Measurements from ENCODE around the gene EPHA3.

Gene EPHA3

DNA sequence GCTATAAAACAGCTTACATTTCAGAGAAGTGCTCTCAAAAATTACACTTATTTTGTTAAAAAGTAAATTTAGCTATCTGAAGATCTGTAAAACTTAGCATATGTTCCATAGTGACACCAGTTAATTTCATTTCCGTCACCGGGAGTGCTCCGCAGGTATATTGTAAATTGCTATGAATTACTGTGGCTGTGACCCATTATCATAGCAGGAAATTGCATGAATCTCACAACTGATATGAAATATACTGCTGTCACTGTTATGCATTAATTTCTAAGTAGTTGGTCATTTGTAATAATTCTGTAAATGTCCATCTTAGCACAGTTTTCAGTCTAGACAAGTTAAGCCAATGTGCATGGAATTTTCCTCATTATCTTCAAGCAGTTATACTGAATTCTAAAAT lies 91.2 kb downstream of the EPHA3 start:
- H3K9me3 ChIP-seq (ENCODE audit: low read length) = no peaks in the 10 kb centered on the region
- no peak overlapping the region for H3K4me2 ChIP-seq (ENCODE audit: low read length)
- no peak overlapping the region for H2AFZ ChIP-seq (ENCODE audit: low read length)
- H4K20me1 ChIP-seq (ENCODE audit: insufficient read depth, low read length) = no peaks in the 10 kb centered on the region
- no peak overlapping the region for H3K4me3 ChIP-seq (ENCODE audit: low read depth, low read length, poor library complexity, severe bottlenecking)
- TF ChIP-seq, protein P1, sequence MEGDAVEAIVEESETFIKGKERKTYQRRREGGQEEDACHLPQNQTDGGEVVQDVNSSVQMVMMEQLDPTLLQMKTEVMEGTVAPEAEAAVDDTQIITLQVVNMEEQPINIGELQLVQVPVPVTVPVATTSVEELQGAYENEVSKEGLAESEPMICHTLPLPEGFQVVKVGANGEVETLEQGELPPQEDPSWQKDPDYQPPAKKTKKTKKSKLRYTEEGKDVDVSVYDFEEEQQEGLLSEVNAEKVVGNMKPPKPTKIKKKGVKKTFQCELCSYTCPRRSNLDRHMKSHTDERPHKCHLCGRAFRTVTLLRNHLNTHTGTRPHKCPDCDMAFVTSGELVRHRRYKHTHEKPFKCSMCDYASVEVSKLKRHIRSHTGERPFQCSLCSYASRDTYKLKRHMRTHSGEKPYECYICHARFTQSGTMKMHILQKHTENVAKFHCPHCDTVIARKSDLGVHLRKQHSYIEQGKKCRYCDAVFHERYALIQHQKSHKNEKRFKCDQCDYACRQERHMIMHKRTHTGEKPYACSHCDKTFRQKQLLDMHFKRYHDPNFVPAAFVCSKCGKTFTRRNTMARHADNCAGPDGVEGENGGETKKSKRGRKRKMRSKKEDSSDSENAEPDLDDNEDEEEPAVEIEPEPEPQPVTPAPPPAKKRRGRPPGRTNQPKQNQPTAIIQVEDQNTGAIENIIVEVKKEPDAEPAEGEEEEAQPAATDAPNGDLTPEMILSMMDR (IDR thresholded peaks at IDR 0.05; ENCODE audit: low read length) = no peak
- TF ChIP-seq EZH2 (IDR thresholded peaks at IDR 0.05; ENCODE audit: borderline replicate concordance, low read length) = no peak
- H3K27me3 ChIP-seq (ENCODE audit: insufficient read depth, low read length) = no peaks in the 10 kb centered on the region
- no peaks in the 10 kb centered on the region for H3K79me2 ChIP-seq (ENCODE audit: insufficient read depth, low read length)
- H3F3A ChIP-seq (ENCODE audit: insufficient read depth, low read length) = no peaks in the 10 kb centered on the region
- no peak overlapping the region for H3K9ac ChIP-seq (ENCODE audit: low read length)
- no peaks in the 10 kb centered on the region for H3K36me3 ChIP-seq (ENCODE audit: insufficient read depth, low read length)
- H3K9me2 ChIP-seq (ENCODE audit: low read depth, low read length) = no peaks in the 10 kb centered on the region
- H3K4me1 ChIP-seq (ENCODE audit: insufficient read depth, low read length, severe bottlenecking) = no peaks in the 10 kb centered on the region
- H3K27ac ChIP-seq (ENCODE audit: low read depth, low read length, poor library complexity, severe bottlenecking) = no peak overlapping the region

DNA sequence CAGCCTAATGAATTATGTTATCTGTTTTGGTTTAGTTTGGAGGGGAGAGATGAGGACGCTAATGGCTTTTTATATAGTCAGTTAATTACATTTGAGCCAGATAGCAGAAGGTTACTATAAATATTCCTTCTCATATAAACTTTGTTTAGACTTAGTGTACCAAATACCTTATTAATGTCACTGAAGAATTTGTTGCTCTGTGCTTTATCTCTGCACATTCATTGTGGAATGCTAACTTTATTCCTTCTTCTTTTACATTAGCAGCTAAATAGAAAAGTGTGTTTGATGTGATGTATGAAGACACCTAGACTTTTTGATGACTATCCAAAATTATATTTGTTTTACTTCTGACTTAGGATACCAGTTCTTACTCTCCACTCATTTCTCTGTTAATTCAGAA lies 105.2 kb downstream of the EPHA3 start:
- Histone ChIP-seq H3K27ac (ENCODE audit: low read depth, low read length, poor library complexity, severe bottlenecking) (no peak overlapping the region), H3K9ac (ENCODE audit: low read length) (no peak overlapping the region), H3K36me3 (ENCODE audit: insufficient read depth, low read length) (no peaks in the 10 kb centered on the region), H4K20me1 (ENCODE audit: insufficient read depth, low read length) (no peaks in the 10 kb centered on the region), H3K4me2 (ENCODE audit: low read length) (no peak overlapping the region), H3K9me2 (ENCODE audit: low read depth, low read length) (no peaks in the 10 kb centered on the region), H3K4me3 (ENCODE audit: low read depth, low read length, poor library complexity, severe bottlenecking) (no peak overlapping the region), H2AFZ (ENCODE audit: low read length) (0 out of 2 replicates have a peak overlapping the region, but pooled peaks have one; percentile 36), H3F3A (ENCODE audit: insufficient read depth, low read length) (no peaks in the 10 kb centered on the region), H3K9me3 (ENCODE audit: low read length) (no peaks in the 10 kb centered on the region), H3K27me3 (ENCODE audit: insufficient read depth, low read length) (no peaks in the 10 kb centered on the region), H3K4me1 (ENCODE audit: insufficient read depth, low read length, severe bottlenecking) (peaks cover 6% of the 10 kb centered on the region), H3K79me2 (ENCODE audit: insufficient read depth, low read length) (no peaks in the 10 kb centered on the region)
- TF ChIP-seq EZH2 (IDR thresholded peaks at IDR 0.05; ENCODE audit: borderline replicate concordance, low read length) = no peak
- TF ChIP-seq, protein P1 (IDR thresholded peaks at IDR 0.05; ENCODE audit: low read length) = no peak

DNA sequence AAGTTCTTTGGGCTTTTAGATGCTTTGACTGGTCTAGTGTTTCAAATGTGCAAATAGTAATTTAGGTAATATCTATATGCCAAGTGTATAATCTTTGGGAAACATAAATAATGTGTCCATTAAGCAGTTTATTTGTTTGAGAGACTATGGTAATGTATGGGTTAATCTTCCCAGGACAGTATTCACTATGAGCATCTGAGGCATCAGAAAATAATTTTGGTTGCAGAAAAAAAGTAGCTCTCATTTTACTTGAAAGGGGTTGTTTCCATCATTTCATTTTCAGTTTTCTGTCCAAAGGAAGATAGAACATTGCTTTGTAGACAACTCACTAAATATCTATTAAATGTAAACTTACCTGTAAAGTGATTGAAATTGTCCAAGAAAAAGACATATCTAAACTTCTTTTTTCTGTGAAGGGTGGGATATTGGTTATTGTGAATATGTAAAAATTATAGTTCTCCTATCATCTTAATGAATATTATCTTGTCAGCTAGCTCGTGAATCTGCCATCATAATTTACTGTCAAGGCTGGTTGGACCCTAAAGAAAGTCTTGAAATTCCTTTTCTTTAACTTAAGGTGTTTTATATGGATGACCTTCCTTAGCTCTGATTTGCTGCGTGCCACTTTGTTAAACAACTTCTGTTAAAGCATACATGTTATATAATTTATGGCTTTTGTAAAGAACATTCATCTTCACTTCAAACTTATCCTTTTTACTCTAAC lies 108.8 kb downstream of the EPHA3 start:
- Histone ChIP-seq H4K20me1 (ENCODE audit: insufficient read depth, low read length) (no peaks in the 10 kb centered on the region), H3K27ac (ENCODE audit: low read depth, low read length, poor library complexity, severe bottlenecking) (no peak overlapping the region), H3K4me1 (ENCODE audit: insufficient read depth, low read length, severe bottlenecking) (peaks cover 1% of the 10 kb centered on the region), H3K9me3 (ENCODE audit: low read length) (no peaks in the 10 kb centered on the region), H3K4me2 (ENCODE audit: low read length) (no peak overlapping the region), H3K27me3 (ENCODE audit: insufficient read depth, low read length) (no peaks in the 10 kb centered on the region), H3K9ac (ENCODE audit: low read length) (no peak overlapping the region), H3K9me2 (ENCODE audit: low read depth, low read length) (no peaks in the 10 kb centered on the region), H3K36me3 (ENCODE audit: insufficient read depth, low read length) (no peaks in the 10 kb centered on the region), H3F3A (ENCODE audit: insufficient read depth, low read length) (no peaks in the 10 kb centered on the region), H2AFZ (ENCODE audit: low read length) (no peak overlapping the region), H3K79me2 (ENCODE audit: insufficient read depth, low read length) (no peaks in the 10 kb centered on the region), H3K4me3 (ENCODE audit: low read depth, low read length, poor library complexity, severe bottlenecking) (no peak overlapping the region)
- TF ChIP-seq, protein P1 (IDR thresholded peaks at IDR 0.05; ENCODE audit: low read length) = no peak

Measured in OCI-LY1 (cell line).